ENCODE measurements around the gene ZNF385C. TPM values are rescaled to one million over a fixed set of nuclear protein-coding genes. Genes with fewer than 3 reads are reported as not detected.

Gene ZNF385C
- total and polyA plus RNA-seq, 2 of the 13 experiments (the other 11 are each of a cell fraction or from before 2014, with no cell fraction given) = 2.3 to 6.1 TPM

GRCh38 chr17:42101513-42102292, 3.4 kb upstream of the ZNF385C start (continued):
- no peak for TF ChIP-seq ZNF354B (CRISPR knock-in tag; IDR thresholded peaks at IDR 0.05)
- peak; percentile 22; the same call in 1 of the 3 replicates for TF ChIP-seq MXI1 (IDR thresholded peaks at IDR 0.05; ENCODE audit: borderline replicate concordance, low read depth, low read length)
- peak; percentile 43; the same call in 1 of the 2 replicates for TF ChIP-seq ZGPAT (CRISPR knock-in tag; IDR thresholded peaks at IDR 0.05)
- TF ChIP-seq DMAP1 (CRISPR knock-in tag; IDR thresholded peaks at IDR 0.05) = no peak
- TF ChIP-seq MED1 (CRISPR knock-in tag; IDR thresholded peaks at IDR 0.05) = no peak
- no peak for TF ChIP-seq ZFYVE20 (CRISPR knock-in tag; IDR thresholded peaks at IDR 0.05; ENCODE audit: borderline replicate concordance, low read depth)
- no peak for TF ChIP-seq RNF219 (CRISPR knock-in tag; IDR thresholded peaks at IDR 0.05)
- no peak for TF ChIP-seq ZBTB33 (CRISPR knock-in tag; IDR thresholded peaks at IDR 0.05)
- TF ChIP-seq ZBTB49 (CRISPR knock-in tag; IDR thresholded peaks at IDR 0.05; ENCODE audit: borderline replicate concordance) = no peak
- no peak for TF ChIP-seq RBM22 (optimal IDR thresholded peaks at IDR 0.05; ENCODE audit: low read length)
- TF ChIP-seq IRF9 (CRISPR knock-in tag; IDR thresholded peaks at IDR 0.05; ENCODE audit: borderline replicate concordance) = no peak; the same call in 1 of the 2 replicates
- TF ChIP-seq ZNF124 (CRISPR knock-in tag; IDR thresholded peaks at IDR 0.05) = 0 out of 2 replicates have a peak, but pooled peaks have one; percentile 23
- TF ChIP-seq ZNF747 (CRISPR knock-in tag; IDR thresholded peaks at IDR 0.05; ENCODE audit: borderline replicate concordance) = no peak
- TF ChIP-seq AHR (CRISPR knock-in tag; IDR thresholded peaks at IDR 0.05) = no peak
- no peak; the same call in 1 of the 2 replicates for TF ChIP-seq ZNF788 (CRISPR knock-in tag; IDR thresholded peaks at IDR 0.05; ENCODE audit: borderline replicate concordance)
- no peak for TF ChIP-seq EHMT2 (IDR thresholded peaks at IDR 0.05; ENCODE audit: borderline replicate concordance, low read depth, low read length)
- TF ChIP-seq HBP1 (CRISPR knock-in tag; IDR thresholded peaks at IDR 0.05; ENCODE audit: low read depth) = no peak
- TF ChIP-seq NFATC3 (CRISPR knock-in tag; IDR thresholded peaks at IDR 0.05) = no peak
